ENCODE results near the gene FNDC3B.
"Not testable (repeated sequence)": the region's sequence is repeated elsewhere in the genome, so short reads cannot be mapped to it uniquely, and the experiment has no call there.

Gene FNDC3B

DNA sequence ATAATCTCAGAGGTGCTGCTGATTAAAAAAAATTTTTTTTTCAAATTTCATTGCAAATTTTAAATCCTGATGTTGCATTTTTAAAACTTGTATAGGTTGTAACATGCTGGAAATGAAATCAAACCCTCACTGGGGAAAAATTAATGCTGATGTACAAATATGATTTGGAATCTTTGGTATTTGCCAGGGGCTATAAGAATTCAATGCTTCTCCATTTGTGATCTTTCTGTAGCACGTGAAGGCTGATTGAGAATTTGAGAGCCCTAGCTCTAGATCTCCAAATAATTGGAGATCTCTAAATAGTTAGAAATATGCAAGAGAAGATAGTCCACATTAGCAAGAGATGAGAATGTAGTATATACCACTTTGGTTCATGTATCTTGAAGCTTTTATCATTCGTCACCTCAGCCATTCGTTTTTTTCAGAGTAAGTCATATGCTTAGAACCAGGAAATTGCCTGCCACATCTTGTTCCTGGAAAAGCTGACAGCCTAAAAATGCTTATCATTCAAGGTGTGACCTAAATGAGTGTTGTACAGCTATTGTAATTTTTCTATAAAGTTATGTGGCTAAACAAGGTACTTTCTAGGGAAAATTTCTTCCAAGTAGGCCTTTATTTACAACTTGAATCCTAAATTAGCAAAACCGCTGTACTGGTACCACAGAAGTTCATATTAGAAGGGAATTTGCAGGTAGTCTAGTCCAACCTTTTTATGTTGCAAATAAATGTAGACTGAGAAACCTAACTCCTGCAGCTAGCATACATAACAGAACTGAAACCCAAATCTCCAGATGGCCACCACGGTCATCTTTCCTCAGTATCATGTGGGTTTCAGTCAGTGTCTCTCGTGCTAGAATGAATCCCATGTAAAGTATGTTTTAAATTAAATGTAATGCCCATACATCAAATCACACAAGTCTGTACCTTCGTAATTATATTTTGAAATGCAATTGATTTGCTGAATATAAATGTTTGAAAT, 48.5 kb downstream of the FNDC3B start:
- H3K27ac ChIP-seq: no peak overlapping the region
- TF ChIP-seq, protein P1, sequence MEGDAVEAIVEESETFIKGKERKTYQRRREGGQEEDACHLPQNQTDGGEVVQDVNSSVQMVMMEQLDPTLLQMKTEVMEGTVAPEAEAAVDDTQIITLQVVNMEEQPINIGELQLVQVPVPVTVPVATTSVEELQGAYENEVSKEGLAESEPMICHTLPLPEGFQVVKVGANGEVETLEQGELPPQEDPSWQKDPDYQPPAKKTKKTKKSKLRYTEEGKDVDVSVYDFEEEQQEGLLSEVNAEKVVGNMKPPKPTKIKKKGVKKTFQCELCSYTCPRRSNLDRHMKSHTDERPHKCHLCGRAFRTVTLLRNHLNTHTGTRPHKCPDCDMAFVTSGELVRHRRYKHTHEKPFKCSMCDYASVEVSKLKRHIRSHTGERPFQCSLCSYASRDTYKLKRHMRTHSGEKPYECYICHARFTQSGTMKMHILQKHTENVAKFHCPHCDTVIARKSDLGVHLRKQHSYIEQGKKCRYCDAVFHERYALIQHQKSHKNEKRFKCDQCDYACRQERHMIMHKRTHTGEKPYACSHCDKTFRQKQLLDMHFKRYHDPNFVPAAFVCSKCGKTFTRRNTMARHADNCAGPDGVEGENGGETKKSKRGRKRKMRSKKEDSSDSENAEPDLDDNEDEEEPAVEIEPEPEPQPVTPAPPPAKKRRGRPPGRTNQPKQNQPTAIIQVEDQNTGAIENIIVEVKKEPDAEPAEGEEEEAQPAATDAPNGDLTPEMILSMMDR (IDR thresholded peaks at IDR 0.05): no peak

GRCh38 chr3:172089250-172089649, 49.9 kb downstream of the FNDC3B start:
- H3K27ac ChIP-seq: no peak overlapping the region
- no peak for TF ChIP-seq ZFX (IDR thresholded peaks at IDR 0.05; ENCODE audit: borderline replicate concordance)
- TF ChIP-seq, protein P1 (IDR thresholded peaks at IDR 0.05): no peak

- TF ChIP-seq ZFX (IDR thresholded peaks at IDR 0.05; ENCODE audit: borderline replicate concordance): no peak
- TF ChIP-seq, protein P1 (IDR thresholded peaks at IDR 0.05): no peak
- H3K27ac ChIP-seq: no peak overlapping the region
Measured at GRCh38 chr3:172090035-172090434, 50.7 kb downstream of the FNDC3B start.

- TF ChIP-seq, protein P1 (IDR thresholded peaks at IDR 0.05): no peak
- no peak for TF ChIP-seq ZFX (IDR thresholded peaks at IDR 0.05; ENCODE audit: borderline replicate concordance)
- no peak overlapping the region for H3K27ac ChIP-seq
Measured at GRCh38 chr3:172092658-172093057, 53.3 kb downstream of the FNDC3B start.

GRCh38 chr3:172093581-172094443, 54.4 kb downstream of the FNDC3B start:
- H3K27ac ChIP-seq: not testable (repeated sequence)

- no peak overlapping the region for H3K27ac ChIP-seq
- TF ChIP-seq, protein P1 (IDR thresholded peaks at IDR 0.05): no peak
- no peak for TF ChIP-seq ZFX (IDR thresholded peaks at IDR 0.05; ENCODE audit: borderline replicate concordance)
Measured at GRCh38 chr3:172094621-172095557, 55.5 kb downstream of the FNDC3B start.

DNA sequence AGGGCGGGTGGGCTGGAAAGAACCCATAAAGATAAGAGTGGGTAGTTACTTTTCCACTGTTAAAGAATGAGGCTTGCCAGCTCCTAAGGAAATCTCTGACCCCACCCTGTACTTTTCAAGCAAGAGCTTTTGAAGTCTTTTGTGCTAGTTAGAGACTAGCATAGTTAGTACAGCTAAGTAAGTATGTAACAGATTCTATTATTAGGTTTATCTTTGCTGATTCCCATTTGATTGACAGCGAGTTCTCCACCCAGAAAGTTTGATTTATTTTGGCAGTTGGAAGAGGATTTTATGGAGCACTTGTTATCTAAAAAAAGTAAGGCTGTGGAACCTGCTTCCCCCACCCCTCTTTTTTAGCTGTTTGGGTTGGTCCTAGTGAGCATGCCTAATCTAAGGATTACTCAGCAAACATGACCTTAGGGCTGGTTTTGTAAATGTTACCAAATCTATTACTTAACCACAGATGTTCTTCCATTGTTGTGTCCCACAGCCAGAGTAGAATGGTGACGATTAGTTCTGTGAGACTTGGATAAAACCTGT, 57.6 kb downstream of the FNDC3B start:
- no peak overlapping the region for H3K27ac ChIP-seq
- TF ChIP-seq, protein P1 (IDR thresholded peaks at IDR 0.05): no peak
- no peak for TF ChIP-seq ZFX (IDR thresholded peaks at IDR 0.05; ENCODE audit: borderline replicate concordance)
